GM18858 (cell line): Measurements from ENCODE around the gene EIF2S1.
"Not testable (repeated sequence)": the region's sequence is repeated elsewhere in the genome, so short reads cannot be mapped to it uniquely, and the experiment has no call there.

ENCODE experiments used
- ATAC-seq: cut with Tn5 transposase; IDR thresholded peaks from one replicate; pipeline ENCODE4 v1.9.1; 2021; ENCODE audit not compliant: unreplicated experiment

The EIF2S1 gene

DNA sequence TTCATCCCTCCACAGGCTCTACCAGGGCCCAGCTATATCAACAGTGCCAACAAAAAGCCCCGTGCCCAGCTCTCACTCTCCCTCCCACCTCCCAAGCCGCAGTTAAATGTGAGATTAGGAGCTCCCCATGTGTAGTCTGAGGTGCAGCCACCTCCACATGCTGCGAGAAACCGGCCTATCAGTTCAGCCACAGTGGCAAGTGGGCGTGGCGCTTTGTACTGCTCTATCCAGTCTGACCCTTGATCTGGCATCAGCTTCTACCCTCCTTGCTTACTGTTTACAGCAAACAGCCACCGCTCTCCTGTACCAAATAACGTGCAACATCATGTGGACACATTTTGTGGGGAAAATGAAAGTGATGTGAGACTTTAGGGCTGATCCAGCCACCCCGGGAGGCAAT, 50.2 kb downstream of the EIF2S1 start:
- no peak for ATAC-seq

DNA sequence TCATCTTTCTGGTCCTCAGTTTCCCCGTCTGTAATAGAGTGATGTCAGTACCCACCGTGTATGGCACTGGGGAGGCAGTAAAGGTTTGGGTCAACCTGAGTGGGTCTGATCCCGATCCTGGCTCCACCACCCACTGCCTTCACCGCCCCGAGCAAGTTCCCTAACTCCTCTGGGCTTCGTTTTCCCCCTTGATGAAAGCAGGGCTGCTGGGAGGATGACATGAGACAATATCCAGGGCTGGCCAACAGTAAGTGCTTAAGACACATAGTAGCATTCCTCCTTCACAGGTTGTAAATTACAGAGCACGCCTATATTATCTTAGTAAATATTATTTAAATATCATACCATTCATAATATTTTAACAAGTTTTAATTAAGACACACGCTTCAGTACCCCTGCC, 51.2 kb downstream of the EIF2S1 start:
- no peak for ATAC-seq

- no peak for ATAC-seq
Measured at GRCh38 chr14:67411820-67412421, 51.8 kb downstream of the EIF2S1 start, which contains the start of gene PLEK2. TSS of gene PLEK2 (minus strand) at chr14:67412165. CDS start at chr14:67412059, 106 bp downstream.

- no peak for ATAC-seq
Measured at GRCh38 chr14:67413806-67414769, 54.0 kb downstream of the EIF2S1 start.

GRCh38 chr14:67415610-67416009, 55.5 kb downstream of the EIF2S1 start:
- ATAC-seq = not testable (repeated sequence)

GRCh38 chr14:67416085-67416484, 56.0 kb downstream of the EIF2S1 start:
- no peak for ATAC-seq

- ATAC-seq = no peak
Measured at GRCh38 chr14:67416810-67417209, 56.7 kb downstream of the EIF2S1 start.

- no peak for ATAC-seq
Measured at GRCh38 chr14:67417633-67418032, 57.5 kb downstream of the EIF2S1 start.

DNA sequence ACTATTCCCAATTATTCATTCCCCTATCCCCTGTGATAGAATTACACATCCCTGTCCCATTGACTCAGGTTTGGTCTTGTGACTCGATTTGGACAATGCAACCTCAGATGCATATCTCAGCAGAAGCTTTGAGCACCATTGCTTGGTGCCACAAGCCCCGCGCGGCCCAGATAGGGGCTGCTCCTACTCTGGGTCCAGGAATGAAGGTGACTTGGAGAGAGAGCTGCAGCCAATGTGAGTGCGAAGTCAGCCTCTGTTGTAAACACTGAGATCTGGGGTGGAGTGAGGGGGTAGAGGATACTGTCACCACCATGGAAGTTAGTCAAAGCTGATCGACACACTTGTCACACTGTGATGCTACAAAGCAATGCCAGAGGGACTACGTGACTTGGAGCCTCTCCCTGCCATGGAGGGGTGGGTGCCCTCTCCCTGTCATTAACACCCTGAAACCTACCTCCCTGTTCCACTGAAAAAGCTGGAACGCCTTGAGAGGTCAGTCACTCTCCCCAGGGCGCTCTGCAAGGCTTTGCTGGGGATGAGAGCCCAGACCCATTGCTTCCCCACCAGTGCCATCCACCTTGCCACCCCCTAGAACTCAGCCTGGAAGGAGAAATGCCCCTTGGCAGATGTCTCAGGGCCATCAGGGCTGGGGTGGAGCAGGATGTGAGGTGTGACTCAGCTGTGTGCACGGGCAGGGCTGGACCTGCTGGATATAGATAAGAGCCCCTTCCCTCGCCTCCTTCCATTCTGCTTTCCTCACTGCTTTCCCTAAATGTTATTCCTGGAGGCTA, 58.5 kb downstream of the EIF2S1 start:
- ATAC-seq = no peak

- ATAC-seq = no peak
Measured at GRCh38 chr14:67420102-67420739, 60.1 kb downstream of the EIF2S1 start.

GRCh38 chr14:67421356-67422224, 61.5 kb downstream of the EIF2S1 start:
- ATAC-seq = no peak

DNA sequence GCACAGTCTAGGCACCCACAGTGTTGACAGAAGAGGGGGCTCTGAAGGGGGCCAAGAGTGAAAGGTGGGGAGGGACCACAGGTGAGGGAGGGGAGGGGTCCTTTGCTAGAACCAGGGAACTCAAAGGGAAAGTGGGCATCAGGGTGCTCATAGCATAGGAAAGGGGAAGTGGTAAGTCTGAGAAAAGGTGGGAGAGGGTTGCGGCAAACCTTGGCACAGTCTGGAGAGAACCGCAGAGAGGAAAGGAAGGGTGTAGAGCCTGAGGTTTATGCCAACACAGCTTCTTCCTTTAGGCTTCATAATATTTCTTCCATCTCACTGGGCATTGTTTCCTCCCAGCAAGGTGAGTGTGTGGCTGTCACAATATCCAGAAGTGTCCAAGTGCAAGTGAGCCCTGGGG, 63.3 kb downstream of the EIF2S1 start:
- ATAC-seq = no peak

- ATAC-seq = no peak
Measured at GRCh38 chr14:67424539-67424938, 64.4 kb downstream of the EIF2S1 start.

- ATAC-seq = no peak
Measured at GRCh38 chr14:67425608-67426007, 65.5 kb downstream of the EIF2S1 start.

DNA sequence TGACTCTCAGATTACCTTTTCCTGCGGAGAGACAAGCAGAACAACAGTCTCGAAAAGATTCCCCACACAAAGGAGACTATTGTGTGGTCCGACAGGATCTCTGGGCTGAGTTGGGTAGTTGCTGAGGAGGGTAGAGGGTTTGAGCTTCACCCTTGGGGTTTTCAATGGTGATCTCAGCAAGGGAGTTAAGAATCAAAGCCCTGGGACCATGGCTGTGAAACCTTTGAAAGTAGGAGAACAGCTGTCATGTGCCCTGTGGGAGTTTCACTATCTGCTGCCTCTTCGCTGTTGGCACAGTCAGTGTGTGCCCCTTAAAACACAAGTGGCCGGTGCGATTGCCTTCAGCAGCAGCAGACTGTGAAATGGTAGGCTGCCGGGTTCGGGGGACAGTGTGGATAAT, 66.0 kb downstream of the EIF2S1 start:
- ATAC-seq = no peak

GRCh38 chr14:67426983-67427606, 67.0 kb downstream of the EIF2S1 start:
- ATAC-seq = no peak

DNA sequence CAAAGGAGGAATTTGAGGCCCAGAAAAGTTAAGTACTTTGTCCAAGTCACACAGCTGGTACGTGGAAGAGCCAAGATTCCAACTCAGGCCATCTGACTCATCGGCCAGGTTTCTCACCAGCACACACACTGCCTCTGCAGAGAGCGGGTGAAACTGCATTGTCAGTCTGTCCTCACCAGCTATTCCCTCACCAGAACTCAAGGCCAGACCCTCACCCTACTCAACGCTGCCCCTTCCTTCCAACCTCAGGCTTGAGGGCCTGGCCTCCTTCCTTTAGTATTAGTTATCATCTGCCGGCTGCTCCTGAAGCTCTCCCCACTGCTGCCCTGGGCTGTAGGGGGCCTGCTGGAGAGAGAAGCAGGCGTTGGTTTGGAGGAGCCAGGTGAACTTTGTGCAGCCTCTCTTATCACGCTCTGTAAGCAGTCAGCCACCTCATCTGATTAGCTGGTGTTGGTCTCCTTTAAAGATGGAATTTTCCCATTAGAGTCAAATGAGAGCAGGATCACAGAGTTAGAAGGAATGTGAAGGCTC, 68.4 kb downstream of the EIF2S1 start:
- ATAC-seq = no peak

DNA sequence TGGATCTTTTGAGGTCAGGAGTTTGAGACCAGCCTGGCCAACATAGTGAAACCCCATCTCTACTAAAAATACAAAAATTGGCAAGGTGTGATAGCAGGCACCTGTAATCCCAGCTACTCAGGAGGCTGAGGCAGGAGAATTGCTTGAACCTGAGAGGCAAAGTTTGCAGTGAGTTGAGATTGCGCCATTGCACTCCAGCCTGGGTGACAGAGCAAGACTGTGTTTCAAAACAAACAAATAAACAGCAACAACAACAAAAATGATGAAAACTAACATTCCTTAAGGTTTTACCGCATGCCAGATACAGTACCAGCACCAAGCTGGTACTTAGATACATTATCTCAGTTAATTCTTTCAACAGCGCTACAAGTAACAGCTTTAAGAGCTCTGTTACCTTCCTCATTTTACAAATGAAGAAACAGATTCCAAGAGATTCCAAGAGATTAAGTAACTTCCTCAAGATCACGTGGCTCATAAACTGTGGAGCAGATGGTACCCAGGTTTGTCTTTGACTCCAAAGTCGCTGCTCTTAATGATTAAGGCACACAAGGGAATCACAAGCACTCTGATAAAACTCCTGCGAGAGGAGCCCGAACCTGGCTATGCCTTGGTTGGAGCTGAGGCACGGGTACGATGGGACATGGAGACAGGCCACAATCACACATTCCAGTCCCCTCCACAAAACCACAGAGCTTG, 69.5 kb downstream of the EIF2S1 start:
- no peak for ATAC-seq
